ENCODE data around the gene AIRE.

Gene AIRE

DNA sequence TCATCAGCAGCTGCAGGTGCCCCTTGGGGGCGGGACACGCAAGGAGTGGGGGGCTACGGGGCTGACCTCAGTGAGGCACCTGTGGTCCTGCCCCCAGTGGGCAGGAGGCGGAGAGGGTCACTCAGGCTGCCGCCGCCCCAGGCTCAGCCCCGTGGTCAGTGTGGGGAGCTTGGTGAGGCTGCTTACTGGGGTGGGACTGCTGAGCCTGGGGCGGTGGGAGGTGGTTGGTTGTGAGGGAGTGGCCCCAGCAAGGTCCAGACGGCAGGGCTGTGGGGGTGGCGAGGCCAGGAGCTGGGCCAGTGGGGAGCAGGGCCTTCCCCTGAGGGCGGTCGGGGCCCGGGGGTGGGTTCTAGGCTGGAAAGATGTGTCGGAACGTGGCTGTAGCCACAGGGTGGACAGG is 28.5 kb downstream of the AIRE start:
- Mint-ChIP-seq H3K4me3 (no peak overlapping the region), H3K27me3 (no peaks in the 10 kb centered on the region), H3K36me3 (peaks cover 34 to 45% of the 10 kb centered on the region in 2 donors), H3K9me3 (no peaks in the 10 kb centered on the region), H3K27ac (no peak overlapping the region), H3K4me1 (peaks cover 3 to 5% of the 10 kb centered on the region in 2 donors)
- ATAC-seq (replicated peaks) (no peak), DNase-seq (no peak)

DNA sequence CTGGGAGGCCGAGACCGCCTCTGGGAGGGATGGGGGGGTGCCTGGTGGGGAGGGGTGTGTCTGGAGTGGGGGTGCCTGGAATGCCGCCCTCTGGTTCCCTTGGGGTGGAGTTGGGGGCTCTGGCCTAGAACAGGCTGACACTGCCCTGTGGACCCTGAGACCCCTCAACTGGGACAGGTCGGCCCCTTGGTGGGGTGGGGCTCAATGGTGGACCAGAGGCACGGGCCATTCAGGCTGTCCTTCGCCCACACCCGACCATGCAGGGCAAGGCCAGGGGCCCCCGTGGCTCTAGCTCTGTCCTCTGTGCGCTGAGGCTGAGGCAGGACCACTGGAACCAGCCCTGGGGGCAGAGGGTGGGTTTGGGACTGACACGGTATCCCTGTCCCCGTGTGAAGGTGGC is 28.9 kb downstream of the AIRE start:
- Mint-ChIP-seq H3K36me3 (peaks cover 37 to 45% of the 10 kb centered on the region in 2 donors), H3K4me3 (no peak overlapping the region), H3K27ac (no peak overlapping the region), H3K27me3 (no peaks in the 10 kb centered on the region), H3K4me1 (peaks cover 3 to 4% of the 10 kb centered on the region in 2 donors), H3K9me3 (no peaks in the 10 kb centered on the region)
- ATAC-seq (replicated peaks) (no peak), DNase-seq (no peak)

DNA sequence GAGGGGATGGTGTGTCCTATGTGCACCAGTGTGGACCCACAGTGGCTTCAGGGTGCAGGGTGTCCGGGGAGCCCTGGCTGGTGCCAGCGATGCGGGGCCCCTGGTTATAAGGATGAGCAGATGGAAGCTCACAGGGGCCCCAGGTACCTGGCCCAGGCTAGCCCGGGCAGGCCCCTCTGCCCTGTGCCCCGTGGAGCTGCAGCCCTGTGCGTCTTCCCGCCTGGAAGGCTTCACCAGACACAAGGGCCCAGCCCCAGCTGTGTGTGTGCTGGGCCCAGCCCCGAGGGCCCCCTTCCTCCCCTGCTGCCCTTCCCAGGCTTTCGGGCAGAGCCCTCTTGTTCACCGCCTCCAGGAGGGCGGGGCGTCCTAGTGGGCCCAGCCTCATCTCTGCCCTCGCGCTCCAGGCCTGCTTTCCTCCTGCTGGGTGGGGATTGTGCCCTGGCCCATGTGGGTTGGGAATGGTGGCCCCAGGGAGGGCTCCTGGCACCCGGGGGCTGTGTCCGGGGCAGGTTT is 30.1 kb downstream of the AIRE start:
- peaks cover 3 to 4% of the 10 kb centered on the region in 2 donors for H3K4me1 Mint-ChIP-seq
- DNase-seq (no peak), ATAC-seq (replicated peaks) (no peak)
- no peaks in the 10 kb centered on the region for H3K27me3 Mint-ChIP-seq
- no peak overlapping the region for H3K27ac Mint-ChIP-seq
- peaks cover 37 to 44% of the 10 kb centered on the region in 2 donors for H3K36me3 Mint-ChIP-seq
- H3K4me3 Mint-ChIP-seq, result no peak overlapping the region
- no peaks in the 10 kb centered on the region for H3K9me3 Mint-ChIP-seq

DNA sequence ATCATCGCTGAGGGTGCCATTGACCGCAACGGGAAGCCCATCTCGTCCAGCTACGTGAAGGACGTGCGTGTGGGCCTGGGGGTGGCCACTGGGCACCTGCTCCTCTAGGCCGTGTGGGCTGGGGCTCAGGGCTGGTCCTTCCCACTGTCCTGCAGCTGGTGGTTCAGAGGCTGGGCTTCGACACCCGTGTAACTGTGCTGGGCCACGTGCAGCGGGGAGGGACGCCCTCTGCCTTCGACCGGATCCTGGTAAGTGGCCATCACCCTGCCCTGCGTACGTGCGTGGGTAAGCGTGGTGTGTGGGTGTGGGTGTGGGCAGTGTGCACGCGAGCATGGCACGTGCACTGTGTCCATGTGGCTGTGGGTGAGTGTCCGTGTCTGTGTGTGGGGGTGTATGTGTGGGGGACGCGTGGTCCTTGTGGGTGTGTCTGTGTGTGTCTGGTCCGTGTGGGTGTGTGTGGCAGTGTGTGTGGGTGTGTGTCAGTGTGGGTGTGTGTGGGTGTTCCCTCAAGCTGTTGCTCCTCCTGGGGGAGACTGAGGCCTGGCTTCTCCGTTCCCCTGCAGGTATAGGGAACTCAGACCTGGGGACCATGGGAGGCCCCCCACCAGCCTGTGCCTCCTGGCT is 30.7 kb downstream of the AIRE start:
- DNase-seq (no peak), ATAC-seq (replicated peaks) (no peak)
- Mint-ChIP-seq H3K27me3 (no peaks in the 10 kb centered on the region), H3K36me3 (peaks cover 32 to 39% of the 10 kb centered on the region in 2 donors), H3K4me3 (no peak overlapping the region), H3K9me3 (no peaks in the 10 kb centered on the region), H3K4me1 (peaks cover 0 to 4% of the 10 kb centered on the region in 2 donors), H3K27ac (peak overlapping the region; percentile 4)

DNA sequence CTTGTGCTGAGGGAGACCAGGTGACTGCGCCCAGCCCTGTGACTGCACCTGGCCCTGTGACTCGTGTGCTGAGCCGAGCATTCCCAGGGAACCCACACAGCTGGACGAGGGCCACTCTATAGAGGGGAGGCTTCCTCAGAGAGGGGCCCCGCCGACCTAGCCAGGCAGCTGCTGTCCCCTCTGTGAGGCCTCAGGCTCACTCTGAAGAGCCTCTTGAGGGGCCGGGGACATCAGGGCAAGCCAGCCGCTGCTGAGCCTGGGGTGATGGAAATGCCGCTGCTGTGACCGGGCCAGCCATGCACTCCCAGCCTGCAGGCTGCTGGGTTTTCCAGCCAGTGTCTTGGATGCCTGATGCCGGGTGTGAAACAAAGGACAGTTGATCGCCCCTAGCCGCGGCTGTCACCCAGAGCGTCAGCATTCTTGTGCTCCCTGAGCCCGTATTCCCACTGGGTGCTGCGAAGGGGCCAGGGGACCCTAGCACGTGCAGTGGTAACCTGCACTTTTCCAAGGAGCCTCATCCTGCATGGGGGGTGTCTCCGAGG is 31.6 kb downstream of the AIRE start:
- no peaks in the 10 kb centered on the region for H3K4me1 Mint-ChIP-seq
- no peak for ATAC-seq (replicated peaks)
- peaks cover 28 to 37% of the 10 kb centered on the region in 2 donors for H3K36me3 Mint-ChIP-seq

DNA sequence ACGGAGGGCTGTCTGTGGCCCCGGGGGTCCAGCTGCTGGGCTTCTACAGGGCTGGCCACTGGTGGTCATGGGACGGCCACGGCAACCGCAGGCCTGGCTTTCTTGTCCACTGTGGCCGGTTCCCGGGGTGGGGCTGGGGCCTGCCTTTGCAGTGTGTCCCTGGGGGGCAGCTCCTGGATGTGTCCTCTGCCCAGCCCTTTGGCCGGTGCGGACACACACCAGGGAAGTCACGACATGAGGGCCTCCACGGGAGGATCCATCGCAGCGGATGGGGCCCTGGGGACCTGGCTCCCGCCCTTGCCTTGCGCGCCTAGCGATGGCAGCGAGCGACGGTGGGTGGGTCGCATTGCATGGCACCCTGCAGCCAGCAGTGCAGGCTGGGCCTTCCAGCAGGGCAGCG is 32.2 kb downstream of the AIRE start:
- Mint-ChIP-seq H3K4me3 (no peak overlapping the region), H3K27ac (peak overlapping the region; percentile 14), H3K4me1 (no peaks in the 10 kb centered on the region), H3K9me3 (no peaks in the 10 kb centered on the region), H3K36me3 (peaks cover 27 to 38% of the 10 kb centered on the region in 2 donors), H3K27me3 (no peaks in the 10 kb centered on the region)
- ATAC-seq (replicated peaks) (no peak), DNase-seq (no peak)

More for the DNA sequence above, 31.6 kb downstream of the AIRE start:
- Mint-ChIP-seq H3K4me3 (no peak overlapping the region), H3K27me3 (no peaks in the 10 kb centered on the region), H3K27ac (no peak overlapping the region), H3K9me3 (no peaks in the 10 kb centered on the region)
- no peak for DNase-seq

DNA sequence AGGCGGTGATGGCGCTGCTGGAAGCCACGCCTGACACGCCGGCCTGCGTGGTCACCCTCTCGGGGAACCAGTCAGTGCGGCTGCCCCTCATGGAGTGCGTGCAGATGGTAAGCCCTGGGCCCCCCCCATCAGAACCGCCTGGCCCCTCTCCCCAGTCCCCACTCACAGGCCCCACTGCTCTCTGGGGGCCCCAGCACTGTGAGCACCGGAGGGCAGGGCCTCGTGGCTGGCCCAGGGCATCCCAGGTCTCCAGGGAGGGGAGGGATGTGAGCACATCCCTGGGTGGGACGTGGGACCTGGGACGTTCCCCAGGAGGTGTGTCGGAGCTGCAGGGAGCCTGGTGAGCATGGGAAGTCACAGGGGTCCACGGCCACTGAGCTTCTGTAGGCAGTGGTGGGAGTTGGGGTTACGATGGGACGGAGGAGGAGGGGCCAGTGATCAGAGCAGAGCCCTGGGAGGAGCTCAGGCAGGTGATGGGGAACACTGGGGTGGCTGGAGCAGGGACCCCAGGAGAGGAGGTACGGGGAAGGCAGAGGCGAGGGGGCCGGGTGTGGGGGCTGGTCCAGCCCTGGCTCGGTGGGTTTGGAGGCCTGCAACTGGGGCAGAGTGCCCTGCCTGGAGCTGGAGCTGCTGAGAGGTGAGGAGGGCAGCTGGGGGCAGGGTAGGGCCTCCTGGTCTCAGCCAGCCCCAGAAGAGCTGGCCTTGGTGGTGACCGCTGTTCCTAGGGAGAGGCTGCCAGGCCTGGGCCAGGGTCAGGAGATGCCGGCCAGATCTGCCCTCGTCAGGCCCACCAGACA is 33.0 kb downstream of the AIRE start:
- H3K27ac Mint-ChIP-seq, result no peak overlapping the region
- ATAC-seq (replicated peaks), result no peak

DNA sequence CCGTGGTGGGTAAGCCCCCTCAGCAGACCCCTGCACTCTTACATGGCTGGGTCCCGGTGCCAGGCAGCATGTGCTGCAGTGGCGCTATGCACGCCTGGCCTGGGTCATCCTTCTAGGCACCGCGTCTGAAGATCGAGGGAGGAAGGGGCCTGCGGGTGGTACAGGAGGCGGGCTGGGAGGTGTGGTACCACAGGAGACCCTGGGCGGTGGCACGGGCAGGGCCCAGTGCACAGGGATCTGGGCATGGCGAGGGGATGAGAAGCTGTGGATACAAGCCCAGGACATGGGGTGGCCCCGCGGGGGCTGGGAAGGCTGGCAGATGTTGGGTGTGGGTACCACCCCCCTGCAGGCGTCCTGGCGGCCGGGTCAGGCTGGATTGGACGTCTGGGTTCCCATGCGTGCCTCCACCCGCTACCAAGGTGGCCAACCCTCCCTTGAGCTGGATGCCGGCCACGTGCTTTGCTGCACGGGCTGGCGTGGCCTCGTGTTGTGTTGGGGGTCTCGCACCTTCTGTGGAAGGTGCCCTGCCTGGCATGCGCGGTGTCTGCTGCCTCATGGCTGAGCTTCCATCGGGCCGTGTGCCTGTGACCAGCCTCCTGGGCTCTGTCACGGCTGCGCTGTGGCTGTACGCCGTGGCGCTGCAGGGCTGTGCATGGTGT is 33.9 kb downstream of the AIRE start:
- Mint-ChIP-seq H3K9me3 (no peaks in the 10 kb centered on the region), H3K4me1 (no peaks in the 10 kb centered on the region), H3K27me3 (no peaks in the 10 kb centered on the region), H3K27ac (peak overlapping the region; percentile 62), H3K4me3 (no peak overlapping the region), H3K36me3 (peaks cover 27 to 37% of the 10 kb centered on the region in 2 donors)
- no peak for DNase-seq
- no peak for ATAC-seq (replicated peaks)

More for the DNA sequence above, 33.0 kb downstream of the AIRE start:
- Mint-ChIP-seq H3K36me3 (peaks cover 28 to 40% of the 10 kb centered on the region in 2 donors), H3K4me3 (no peak overlapping the region), H3K27me3 (no peaks in the 10 kb centered on the region), H3K4me1 (no peaks in the 10 kb centered on the region), H3K9me3 (no peaks in the 10 kb centered on the region)
- DNase-seq, result no peak

DNA sequence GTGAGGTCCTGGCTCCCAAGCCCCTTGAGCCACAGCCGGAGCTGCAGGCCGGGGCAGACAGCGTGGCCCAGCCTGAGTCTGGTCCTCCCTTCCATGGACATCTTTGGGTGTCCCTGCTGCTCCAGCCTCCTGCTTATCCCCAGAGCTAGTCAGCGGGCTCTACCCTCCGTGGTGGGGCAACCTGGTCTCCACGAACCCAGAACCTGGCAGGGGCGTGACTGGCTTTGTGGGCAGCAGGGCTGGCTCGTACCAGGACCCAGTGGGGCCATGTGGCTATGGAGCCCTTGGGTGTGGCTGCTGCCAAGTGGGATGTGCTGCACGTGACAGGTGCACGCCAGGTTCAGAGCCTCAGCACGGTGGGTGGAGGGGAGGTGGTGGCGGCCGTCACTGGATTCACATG is 35.2 kb downstream of the AIRE start:
- no peak for ATAC-seq (replicated peaks)
- DNase-seq, result no peak
- Mint-ChIP-seq H3K9me3 (no peaks in the 10 kb centered on the region), H3K27ac (peak overlapping the region; percentile 56), H3K4me1 (no peaks in the 10 kb centered on the region), H3K36me3 (peaks cover 37 to 44% of the 10 kb centered on the region in 2 donors), H3K4me3 (no peak overlapping the region), H3K27me3 (no peaks in the 10 kb centered on the region)

DNA sequence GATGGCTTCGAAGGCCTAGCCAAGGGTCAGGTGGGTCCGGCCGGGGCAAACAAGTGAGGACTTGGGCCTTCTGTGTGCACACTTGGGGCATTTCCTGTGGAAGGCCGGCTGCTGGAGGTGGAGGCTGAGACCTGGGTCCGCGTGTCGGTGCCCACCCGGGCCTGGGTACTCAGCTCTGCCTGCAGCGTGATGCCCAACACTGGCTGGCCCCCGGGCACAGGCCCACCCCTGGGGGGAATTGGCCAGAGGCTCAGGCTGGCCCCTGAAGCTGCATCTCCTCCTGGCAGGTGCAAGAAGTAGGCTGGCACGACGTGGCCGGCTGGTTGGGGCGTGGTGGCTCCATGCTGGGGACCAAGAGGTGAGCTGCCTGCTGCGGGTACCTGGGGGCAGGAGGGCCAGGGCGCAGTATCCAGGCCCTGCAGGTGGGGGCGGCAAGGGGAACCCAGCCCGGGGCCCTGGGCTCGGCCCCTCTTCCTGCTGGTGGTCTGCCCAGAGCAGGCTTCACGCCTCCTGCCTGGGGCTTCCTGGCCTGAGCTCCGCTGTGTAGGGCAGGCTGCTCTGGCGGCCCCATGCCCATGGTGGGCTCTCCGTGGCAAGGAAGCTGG is 36.3 kb downstream of the AIRE start:
- ATAC-seq (replicated peaks), result no peak
- Mint-ChIP-seq H3K36me3 (peaks cover 32 to 41% of the 10 kb centered on the region in 2 donors), H3K4me1 (no peaks in the 10 kb centered on the region), H3K4me3 (no peak overlapping the region), H3K27me3 (no peaks in the 10 kb centered on the region), H3K9me3 (no peaks in the 10 kb centered on the region), H3K27ac (no peak overlapping the region)
- no peak for DNase-seq

DNA sequence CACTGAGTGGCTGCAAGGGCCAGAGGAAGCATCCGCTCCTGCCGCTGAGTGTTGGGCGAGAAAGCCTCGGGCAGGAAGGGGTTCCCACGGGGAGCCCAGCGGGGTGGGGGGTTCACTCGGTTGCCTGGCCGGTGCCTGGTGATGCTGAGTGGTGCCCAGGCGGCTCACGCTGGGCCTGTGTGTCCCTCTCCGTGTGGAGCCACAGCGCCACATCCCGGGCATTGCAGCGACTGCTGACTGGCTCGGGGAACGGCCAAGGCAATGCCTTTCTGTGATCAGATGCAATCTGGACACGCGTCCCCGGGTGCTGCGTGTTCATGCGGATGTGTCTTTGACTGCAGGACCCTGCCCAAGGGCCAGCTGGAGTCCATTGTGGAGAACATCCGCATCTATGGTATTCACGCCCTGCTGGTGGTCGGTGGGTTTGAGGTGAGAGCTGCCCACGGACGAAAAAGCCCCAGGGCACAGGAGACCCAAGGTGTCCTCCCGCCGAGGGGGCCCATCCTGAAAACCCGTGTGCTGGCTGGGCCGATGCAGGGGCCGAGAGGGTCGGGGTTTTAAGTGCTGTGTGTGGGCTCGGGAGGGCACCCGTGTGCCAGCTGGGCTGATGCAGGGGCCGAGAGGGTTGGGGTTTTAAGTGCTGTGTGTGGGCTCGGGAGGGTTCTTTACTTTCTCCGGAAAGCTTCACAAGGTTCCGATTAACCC is 37.1 kb downstream of the AIRE start:
- ATAC-seq (replicated peaks) (no peak), DNase-seq (no peak)
- Mint-ChIP-seq H3K36me3 (peaks cover 32 to 41% of the 10 kb centered on the region in 2 donors), H3K4me3 (peak overlapping the region in 1 of 2 donors; percentile 10), H3K27me3 (no peaks in the 10 kb centered on the region), H3K9me3 (no peaks in the 10 kb centered on the region), H3K27ac (peak overlapping the region; percentile 62), H3K4me1 (no peaks in the 10 kb centered on the region)

DNA sequence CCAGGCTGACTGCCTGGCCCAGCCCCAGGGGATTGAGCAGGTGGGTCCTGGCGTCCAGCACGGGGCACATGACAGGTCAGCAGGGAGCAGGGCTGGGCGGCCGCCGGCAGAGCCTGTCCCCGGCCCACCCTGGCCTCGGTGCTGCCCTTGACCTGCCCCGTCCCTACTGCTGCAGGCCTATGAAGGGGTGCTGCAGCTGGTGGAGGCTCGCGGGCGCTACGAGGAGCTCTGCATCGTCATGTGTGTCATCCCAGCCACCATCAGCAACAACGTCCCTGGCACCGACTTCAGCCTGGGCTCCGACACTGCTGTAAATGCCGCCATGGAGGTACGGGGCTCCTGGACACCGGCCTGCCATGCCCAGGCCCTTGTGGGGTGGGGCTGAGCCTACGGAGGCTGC is 37.9 kb downstream of the AIRE start:
- peak overlapping the region in 1 of 2 donors; percentile 10 for H3K4me3 Mint-ChIP-seq
- no peak for ATAC-seq (replicated peaks)

DNA sequence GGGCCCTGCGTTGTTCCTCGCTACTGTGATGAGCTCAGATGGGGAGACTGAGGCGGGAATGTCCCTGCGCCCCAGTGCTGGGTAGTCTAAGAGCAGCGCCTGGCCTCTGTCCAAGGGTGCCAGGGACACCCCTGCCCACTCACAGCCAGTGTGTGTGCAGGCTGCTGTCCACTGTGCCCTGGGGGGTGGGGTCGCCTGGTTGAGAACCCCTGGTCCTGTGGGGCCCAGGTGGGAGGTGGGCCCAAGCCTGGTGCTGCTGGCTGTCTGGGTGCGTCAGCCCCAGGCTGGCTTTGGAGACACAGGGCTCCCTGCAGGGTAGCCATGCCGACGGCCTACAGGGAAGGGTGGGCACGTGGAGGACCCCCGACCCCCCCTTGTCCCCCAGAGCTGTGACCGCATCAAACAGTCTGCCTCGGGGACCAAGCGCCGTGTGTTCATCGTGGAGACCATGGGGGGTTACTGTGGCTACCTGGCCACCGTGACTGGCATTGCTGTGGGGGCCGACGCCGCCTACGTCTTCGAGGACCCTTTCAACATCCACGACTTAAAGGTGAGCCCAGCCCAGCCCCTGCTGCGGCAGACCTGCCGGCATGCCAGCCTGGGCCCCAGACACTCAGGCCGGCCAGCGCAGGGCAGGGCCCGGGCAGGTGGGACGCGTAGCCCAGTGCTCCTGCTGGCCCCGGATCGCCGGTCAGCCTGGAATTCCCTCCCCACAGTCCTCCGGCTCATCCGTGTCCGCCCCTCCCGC is 38.6 kb downstream of the AIRE start:
- Mint-ChIP-seq H3K4me1 (no peaks in the 10 kb centered on the region), H3K27me3 (no peaks in the 10 kb centered on the region), H3K4me3 (no peak overlapping the region), H3K36me3 (peaks cover 29 to 38% of the 10 kb centered on the region in 2 donors), H3K27ac (peak overlapping the region; percentile 51), H3K9me3 (no peaks in the 10 kb centered on the region)
- ATAC-seq (replicated peaks), result no peak
- no peak for DNase-seq

More for the DNA sequence above, 37.9 kb downstream of the AIRE start:
- Mint-ChIP-seq H3K4me1 (no peaks in the 10 kb centered on the region), H3K9me3 (no peaks in the 10 kb centered on the region), H3K27me3 (no peaks in the 10 kb centered on the region), H3K36me3 (peaks cover 32 to 41% of the 10 kb centered on the region in 2 donors), H3K27ac (no peak overlapping the region)
- no peak for DNase-seq
